NCI-H2227 (cell line): ENCODE results near the gene DNAH7.

ENCODE experiments used
- DNase-seq: peaks from one replicate; lab custom pipeline; 2025; ENCODE audit not compliant: unreplicated experiment; lab: John Stamatoyannopoulos, UW

The DNAH7 gene

GRCh38 chr2:195815083-195815482 is 253.6 kb downstream of the DNAH7 start:
- no peak for DNase-seq

DNA sequence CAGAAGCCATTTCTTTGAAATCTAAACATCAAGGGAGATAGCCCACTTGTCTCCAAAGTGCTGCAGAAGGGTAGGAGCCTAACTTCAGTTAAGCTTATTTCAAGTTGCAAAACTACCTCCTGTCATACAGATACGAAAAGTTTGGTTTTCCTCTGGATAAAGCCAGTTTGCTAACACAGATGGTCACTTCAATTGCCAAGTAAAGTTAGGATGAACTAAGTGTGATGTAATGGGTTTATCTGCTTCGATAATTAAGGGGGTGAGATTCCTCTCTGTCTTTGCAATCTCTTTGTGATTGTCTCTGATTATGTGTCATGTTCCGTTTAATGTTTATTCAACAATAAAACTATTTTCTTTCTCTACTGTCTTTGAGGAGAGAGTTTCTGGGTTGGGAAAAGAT is 255.2 kb downstream of the DNAH7 start:
- no peak for DNase-seq

- DNase-seq = no peak
Observed at GRCh38 chr2:195810340-195811098, 258.1 kb downstream of the DNAH7 start.

DNA sequence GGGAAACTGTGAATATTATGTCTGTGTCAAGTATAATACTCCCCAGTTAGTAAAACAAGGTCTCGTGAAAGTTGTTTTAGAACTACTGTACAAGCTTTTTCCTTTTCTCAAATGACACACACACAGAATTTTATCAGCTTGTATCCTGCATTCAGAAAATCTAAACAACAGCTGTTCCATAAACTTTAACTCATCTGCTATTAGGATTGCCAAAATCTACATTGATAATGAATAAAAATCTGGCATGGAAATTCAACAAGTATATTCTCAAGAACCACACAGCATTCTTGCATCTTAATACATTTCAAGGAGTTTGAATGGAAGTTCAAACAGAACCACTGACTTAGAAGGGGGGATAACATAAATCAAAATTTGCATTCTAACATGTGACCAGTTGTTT is 260.4 kb downstream of the DNAH7 start:
- no peak for DNase-seq

GRCh38 chr2:195805283-195805976 is 263.2 kb downstream of the DNAH7 start:
- DNase-seq = no peak

DNA sequence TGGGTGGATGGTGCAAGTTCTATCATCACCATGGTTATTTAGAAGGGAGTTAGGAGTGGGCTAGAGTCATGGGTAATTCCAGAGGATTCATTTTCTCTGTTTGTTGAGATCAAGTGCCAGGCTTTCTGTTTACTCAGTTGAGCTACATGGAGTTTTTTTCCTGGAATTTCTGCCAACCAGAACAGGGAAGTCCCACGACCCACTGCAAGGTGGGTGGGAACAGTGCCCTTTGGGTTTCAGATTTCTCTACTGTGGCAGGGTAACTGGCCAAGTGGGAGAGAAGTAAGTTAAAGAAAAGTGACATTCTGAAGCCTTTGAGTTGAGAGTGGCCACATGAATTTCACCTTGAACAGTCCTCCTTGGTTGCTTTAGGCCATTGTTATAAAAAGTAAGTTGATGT is 272.8 kb downstream of the DNAH7 start:
- DNase-seq = no peak

- DNase-seq = no peak
Observed at GRCh38 chr2:195793881-195794280, 274.8 kb downstream of the DNAH7 start.

- DNase-seq = no peak
Observed at GRCh38 chr2:195782156-195782555, 286.5 kb downstream of the DNAH7 start.

GRCh38 chr2:195779491-195779890 is 289.1 kb downstream of the DNAH7 start:
- no peak for DNase-seq

- no peak for DNase-seq
Observed at GRCh38 chr2:195769975-195770374, 298.7 kb downstream of the DNAH7 start.

DNA sequence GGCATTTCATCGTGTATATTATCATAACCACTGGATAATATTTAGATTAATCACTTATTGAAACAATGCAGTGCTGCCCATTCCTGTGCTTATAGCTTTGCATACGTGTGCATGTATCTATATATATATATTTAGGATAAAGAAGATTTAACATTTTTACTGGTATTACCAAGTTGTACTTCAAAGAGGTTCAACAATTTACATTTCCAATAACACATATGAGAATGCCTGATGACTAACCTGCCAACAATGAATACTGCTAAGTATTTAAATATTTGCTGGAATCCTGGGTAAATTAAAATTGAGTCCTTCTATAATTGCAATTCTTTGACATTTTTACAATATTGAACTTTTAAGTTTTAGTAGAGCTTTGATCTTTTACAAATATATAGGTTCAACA is 300.2 kb downstream of the DNAH7 start:
- no peak for DNase-seq

GRCh38 chr2:195766691-195767090 is 301.9 kb downstream of the DNAH7 start:
- no peak for DNase-seq

- no peak for DNase-seq
Observed at GRCh38 chr2:195763866-195764265, 304.8 kb downstream of the DNAH7 start.

GRCh38 chr2:195759877-195760276 is 308.8 kb downstream of the DNAH7 start:
- DNase-seq = no peak

GRCh38 chr2:195758846-195759245 is 309.8 kb downstream of the DNAH7 start:
- no peak for DNase-seq

DNA sequence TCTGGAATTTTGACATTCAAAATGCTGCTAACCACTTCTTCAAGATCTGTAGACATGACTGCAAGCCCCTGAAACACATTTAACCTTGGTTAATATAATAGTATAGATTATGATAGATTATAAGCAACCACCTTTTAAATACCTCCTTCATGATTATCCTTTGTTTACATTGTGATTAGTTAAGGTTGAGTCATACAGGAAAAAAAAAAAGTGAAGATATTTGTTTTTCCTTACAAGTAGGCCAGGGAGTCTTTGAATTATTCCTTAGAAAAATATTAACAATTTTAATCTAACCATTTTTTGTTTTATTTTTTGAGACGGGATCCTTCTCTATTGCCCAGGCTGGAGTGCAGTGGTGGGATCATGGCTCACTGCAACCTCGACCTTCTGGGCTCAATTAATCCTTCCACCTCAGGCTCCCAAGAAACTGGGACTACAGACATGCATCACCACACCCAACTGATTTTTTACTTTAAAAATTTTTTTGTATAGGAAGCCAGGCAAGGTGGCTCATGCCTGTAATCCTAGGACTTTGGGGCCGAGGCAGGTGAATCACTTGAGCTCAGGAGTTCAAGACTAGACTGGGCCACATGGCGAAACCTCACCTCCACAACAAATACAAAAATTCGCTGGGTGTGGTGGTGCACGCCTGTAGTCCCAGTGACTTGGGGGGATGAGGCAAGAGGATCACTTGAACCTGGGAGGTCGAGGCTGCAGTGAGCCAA is 312.3 kb downstream of the DNAH7 start:
- DNase-seq = no peak

- DNase-seq = no peak
Observed at GRCh38 chr2:195741191-195741590, 327.4 kb downstream of the DNAH7 start.

DNA sequence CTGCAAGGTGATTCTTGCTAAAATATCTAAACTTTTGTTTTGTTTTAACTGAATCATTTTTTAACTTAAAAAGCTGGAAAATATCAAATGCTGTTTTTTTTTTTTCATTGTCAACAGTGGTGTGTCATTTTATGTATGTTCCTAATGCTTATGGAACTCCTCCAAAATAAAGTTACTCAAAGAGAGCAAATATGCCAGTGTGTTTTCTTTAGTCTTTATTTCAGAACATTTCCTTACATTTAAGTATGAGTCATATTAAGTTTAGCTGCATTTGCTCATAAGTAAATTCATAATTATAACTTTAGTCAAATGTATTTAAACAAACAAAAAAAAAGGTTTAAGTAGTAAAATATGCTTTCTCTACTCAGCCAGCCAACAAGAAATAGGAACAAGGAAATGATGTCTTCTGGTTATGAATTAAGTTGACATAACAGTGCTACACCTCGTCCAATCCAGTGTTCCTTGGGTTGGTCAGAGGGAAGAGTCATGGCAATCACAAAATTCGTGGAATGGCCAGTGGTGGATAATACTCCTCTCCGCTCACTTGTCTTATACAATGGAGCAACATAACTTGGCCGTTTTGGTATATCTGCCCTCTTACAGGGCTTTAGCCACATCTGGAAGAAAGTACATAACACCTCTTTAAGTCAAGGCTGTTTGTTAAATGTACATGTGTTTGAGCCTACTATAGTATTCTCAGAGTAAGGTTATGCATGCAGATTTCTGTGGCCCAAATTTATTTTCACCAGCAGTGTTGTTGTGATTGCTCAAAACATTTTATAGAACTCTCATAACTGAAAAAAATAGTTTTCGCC is 330.9 kb downstream of the DNAH7 start:
- no peak for DNase-seq

- no peak for DNase-seq
Observed at GRCh38 chr2:195735347-195735746, 333.3 kb downstream of the DNAH7 start.

DNA sequence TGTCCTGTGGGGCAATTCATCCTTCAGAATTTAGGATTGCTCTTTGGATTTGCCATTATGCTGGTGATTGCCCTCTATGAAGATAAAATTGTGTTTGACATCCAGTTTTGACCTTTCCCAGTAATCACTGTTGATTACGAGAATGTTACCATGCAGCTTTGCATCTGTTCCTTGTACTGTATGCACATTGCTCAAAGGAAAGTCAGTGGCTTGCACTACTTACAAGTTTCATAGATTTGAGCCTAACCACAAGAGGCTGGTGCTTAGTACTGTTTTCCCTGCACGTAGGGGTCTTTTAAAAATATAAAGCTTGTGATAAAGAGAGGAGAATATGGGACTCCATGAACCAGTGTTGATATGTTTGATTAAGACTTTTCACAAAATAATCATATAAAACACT is 333.7 kb downstream of the DNAH7 start:
- DNase-seq = peak; percentile 20

GRCh38 chr2:195734395-195734794 is 334.2 kb downstream of the DNAH7 start:
- DNase-seq = no peak
